Neural cell (in vitro differentiated cells): Measurements from ENCODE around the gene HAO2. TPM values are rescaled to one million over a fixed set of nuclear protein-coding genes. Genes with fewer than 3 reads are reported as not detected.

ENCODE experiments used
- H2AFZ ChIP-seq: fragments of 200-600, 300-800 bp; sonication (generic), shearing (Covaris generic); 2 replicates; pipeline ENCODE4 v1.6.0; 2014; ENCODE audit warnings: low read depth, mild to moderate bottlenecking, antibody characterized with exemption, low read length, moderate library complexity
- H3F3A ChIP-seq: fragments of 200-600 bp; shearing (Covaris generic); 2 replicates; pipeline ENCODE4 v1.6.1; 2016; ENCODE audit warnings: mild to moderate bottlenecking, moderate library complexity, mixed read lengths, antibody characterized with exemption, low read length; ENCODE audit not compliant: insufficient read depth, poor library complexity, severe bottlenecking
- H3K27ac ChIP-seq: fragments of 200-600, 300-800 bp; sonication (generic), shearing (Covaris generic); 2 replicates; pipeline ENCODE4 v1.5.1; 2014; ENCODE audit warnings: mild to moderate bottlenecking, low read length, moderate library complexity
- H3K27me3 ChIP-seq: fragments of 300-800, 200-600 bp; sonication (generic), shearing (Covaris generic); 2 replicates; pipeline ENCODE4 v1.6.0; 2014; ENCODE audit warnings: mild to moderate bottlenecking, low read depth, low read length, moderate library complexity; ENCODE audit not compliant: insufficient read depth
- H3K36me3 ChIP-seq: fragments of 300-800, 200-600 bp; sonication (generic), shearing (Covaris generic); 2 replicates; pipeline ENCODE4 v1.5.1; 2014; ENCODE audit warnings: mild to moderate bottlenecking, antibody characterized with exemption, low read length, moderate library complexity; ENCODE audit not compliant: insufficient read depth
- H3K4me2 ChIP-seq: fragments of 300-800, 200-600 bp; sonication (generic), shearing (Covaris generic); 2 replicates; pipeline ENCODE4 v1.6.0; 2014; ENCODE audit warnings: mild to moderate bottlenecking, low read length
- H3K4me3 ChIP-seq: fragments of 300-800, 200-600 bp; sonication (generic), shearing (Covaris generic); 2 replicates; pipeline ENCODE4 v1.5.1; 2014; ENCODE audit warnings: mild to moderate bottlenecking, low read length, moderate library complexity
- H3K79me2 ChIP-seq: fragments of 200-600 bp; shearing (Covaris generic); replicated peaks from 2 replicates; pipeline ENCODE4 v1.6.0; 2014; ENCODE audit warnings: mild to moderate bottlenecking, low read length, moderate library complexity; ENCODE audit not compliant: insufficient read depth
- H3K9ac ChIP-seq: fragments of 300-800, 200-600 bp; sonication (generic), shearing (Covaris generic); 2 replicates; pipeline ENCODE4 v1.6.1; 2016; ENCODE audit warnings: mild to moderate bottlenecking, low read length, mixed read lengths
- H3K9me2 ChIP-seq: fragments of 200-600 bp; shearing (Covaris generic); 2 replicates; pipeline ENCODE4 v1.6.1; 2016; ENCODE audit warnings: mild to moderate bottlenecking, low read length, mixed read lengths; ENCODE audit not compliant: insufficient read depth
- H3K9me3 ChIP-seq: fragments of 200-600, 300-800 bp; sonication (generic), shearing (Covaris generic); 2 replicates; pipeline ENCODE4 v1.6.1; 2016; ENCODE audit warnings: mild to moderate bottlenecking, mixed run types, low read length, moderate library complexity, mixed read lengths
- H4K20me1 ChIP-seq: fragments of 200-600 bp; shearing (Covaris generic); 2 replicates; pipeline ENCODE4 v1.6.1; 2016; ENCODE audit warnings: mild to moderate bottlenecking, mixed run types; ENCODE audit not compliant: insufficient read depth
- CTCF ChIP-seq: fragments of 450-650 bp; IDR thresholded peaks from 2 replicates; pipeline ENCODE4 v1.5.1; 2014; ENCODE audit warnings: antibody characterized with exemption, mild to moderate bottlenecking, moderate library complexity; ENCODE audit not compliant: poor library complexity, severe bottlenecking
- EP300 ChIP-seq: fragments of 450-650 bp; conservative IDR thresholded peaks from 2 replicates; pipeline ENCODE4 v1.6.1; 2014; ENCODE audit warnings: antibody characterized with exemption, mild to moderate bottlenecking, moderate library complexity; ENCODE audit not compliant: poor library complexity, severe bottlenecking
- EZH2 ChIP-seq: fragments of 200-600, 300-800 bp; shearing (Covaris generic), sonication (generic); IDR thresholded peaks from 2 replicates; pipeline ENCODE4 v1.6.1; 2014; ENCODE audit warnings: antibody characterized with exemption, low read length, borderline replicate concordance, mild to moderate bottlenecking; ENCODE audit not compliant: insufficient read depth, poor library complexity, severe bottlenecking
- MXI1 ChIP-seq: fragments of 450-650 bp; conservative IDR thresholded peaks from 2 replicates; pipeline ENCODE4 v1.6.1; 2014; ENCODE audit warnings: antibody characterized with exemption, mild to moderate bottlenecking; ENCODE audit not compliant: poor library complexity, severe bottlenecking
- POLR2AphosphoS5 ChIP-seq: IDR thresholded peaks from 2 replicates; pipeline ENCODE4 v1.6.1; 2012
- RAD21 ChIP-seq: fragments of 450-650 bp; conservative IDR thresholded peaks from 2 replicates; pipeline ENCODE4 v1.6.1; 2014; ENCODE audit warnings: antibody characterized with exemption, mild to moderate bottlenecking, moderate library complexity
- REST ChIP-seq: IDR thresholded peaks from 2 replicates; pipeline ENCODE4 v1.6.1; 2012; ENCODE audit warnings: borderline replicate concordance
- SMC3 ChIP-seq: fragments of 450-650 bp; conservative IDR thresholded peaks from 2 replicates; pipeline ENCODE4 v1.6.1; 2014; ENCODE audit warnings: antibody characterized with exemption, mild to moderate bottlenecking, moderate library complexity; ENCODE audit not compliant: poor library complexity
- TAF1 ChIP-seq: IDR thresholded peaks from 2 replicates; pipeline ENCODE4 v1.6.1; 2012; ENCODE audit warnings: low read depth
- polyA plus RNA-seq: library from polyadenylated mRNA; depleted of rRNA; stranded (reverse); fragments of >200 nt; gene quantifications from 2 replicates; pipeline ENCODE4 v1.2.3, GENCODE V29; 2014

Gene HAO2
- polyA plus RNA-seq, 1 donor from 2014 or later: not detected

GRCh38 chr1:119440721-119441307 lies 72.2 kb downstream of the HAO2 start:
- no peak overlapping the region for H3K4me3 ChIP-seq
- H3F3A ChIP-seq: no peaks in the 10 kb centered on the region
- H2AFZ ChIP-seq: no peak overlapping the region
- H3K9me2 ChIP-seq: no peaks in the 10 kb centered on the region
- no peak for TF ChIP-seq POLR2AphosphoS5
- TF ChIP-seq SMC3: no peak
- TF ChIP-seq RAD21: no peak
- no peak for TF ChIP-seq TAF1
- no peak for TF ChIP-seq EP300
- no peak for TF ChIP-seq CTCF
- no peak for TF ChIP-seq EZH2
- no peak for TF ChIP-seq REST
- no peak for TF ChIP-seq MXI1
- H3K9ac ChIP-seq: no peak overlapping the region
- no peaks in the 10 kb centered on the region for H3K36me3 ChIP-seq
- H3K27me3 ChIP-seq: no peaks in the 10 kb centered on the region
- no peaks in the 10 kb centered on the region for H3K9me3 ChIP-seq
- no peak overlapping the region for H3K4me2 ChIP-seq
- no peaks in the 10 kb centered on the region for H3K79me2 ChIP-seq
- H3K27ac ChIP-seq: no peak overlapping the region
- no peaks in the 10 kb centered on the region for H4K20me1 ChIP-seq

- H3F3A ChIP-seq: no peaks in the 10 kb centered on the region
- no peak overlapping the region for H3K9ac ChIP-seq
- H3K27me3 ChIP-seq: no peaks in the 10 kb centered on the region
- no peaks in the 10 kb centered on the region for H4K20me1 ChIP-seq
- no peak overlapping the region for H3K27ac ChIP-seq
- no peaks in the 10 kb centered on the region for H3K9me2 ChIP-seq
- no peak overlapping the region for H3K4me2 ChIP-seq
- H3K36me3 ChIP-seq: no peaks in the 10 kb centered on the region
- no peak overlapping the region for H2AFZ ChIP-seq
- no peaks in the 10 kb centered on the region for H3K79me2 ChIP-seq
- TF ChIP-seq MXI1 (no peak), REST (no peak), SMC3 (no peak), POLR2AphosphoS5 (no peak), CTCF (no peak), TAF1 (no peak), EZH2 (no peak), RAD21 (no peak), EP300 (no peak)
- H3K4me3 ChIP-seq: no peak overlapping the region
- no peaks in the 10 kb centered on the region for H3K9me3 ChIP-seq
Observed at GRCh38 chr1:119442756-119443155, 74.2 kb downstream of the HAO2 start.
